Endothelial cell (in vitro differentiated cells): ENCODE measurements around the gene ZNRF3. TPM values are rescaled to one million over a fixed set of nuclear protein-coding genes. Genes with fewer than 3 reads are reported as not detected.
"Not testable (repeated sequence)": the region's sequence is repeated elsewhere in the genome, so short reads cannot be mapped to it uniquely, and the experiment has no call there.

Experiments
- DNase-seq: peaks from one replicate; pipeline ENCODE4 v3.0.0; 2021; ENCODE audit warnings: low spot score
- H3K27ac Mint-ChIP-seq: one replicate; pipeline ENCODE4 v1.8.0; 2021; ENCODE audit warnings: mixed read lengths, inconsistent platforms; ENCODE audit not compliant: unreplicated experiment
- H3K27me3 Mint-ChIP-seq: one replicate; pipeline ENCODE4 v1.8.0; 2021; ENCODE audit warnings: mild to moderate bottlenecking, moderate library complexity, mixed read lengths, inconsistent platforms; ENCODE audit not compliant: unreplicated experiment
- H3K36me3 Mint-ChIP-seq: one replicate; pipeline ENCODE4 v1.8.0; 2021; ENCODE audit warnings: mild to moderate bottlenecking, low read depth, mixed read lengths, inconsistent platforms; ENCODE audit not compliant: unreplicated experiment
- H3K4me1 Mint-ChIP-seq: one replicate; pipeline ENCODE4 v1.8.0; 2021; ENCODE audit warnings: mild to moderate bottlenecking, mixed read lengths, inconsistent platforms; ENCODE audit not compliant: unreplicated experiment
- H3K4me3 Mint-ChIP-seq: one replicate; pipeline ENCODE4 v1.8.0; 2021; ENCODE audit warnings: mild to moderate bottlenecking, mixed read lengths, inconsistent platforms; ENCODE audit not compliant: unreplicated experiment
- H3K9me3 Mint-ChIP-seq: one replicate; pipeline ENCODE4 v1.8.0; 2021; ENCODE audit warnings: mixed read lengths, inconsistent platforms; ENCODE audit not compliant: unreplicated experiment
- CTCF ChIP-seq: fragments of 200-600 bp; sonication (generic); IDR thresholded peaks from one replicate; pipeline ENCODE4 v1.5.0; 2021; ENCODE audit warnings: antibody characterized with exemption; ENCODE audit not compliant: unreplicated experiment
- total RNA-seq: library from RNA; stranded (reverse); fragmentation: NEBNext Ultra II Directional; extraction: Animal tissue kit (Norgen Biotek cat#: 25700); gene quantifications from one replicate; pipeline ENCODE4 v1.2.1, GENCODE V29; 2021; ENCODE audit not compliant: unreplicated experiment

The ZNRF3 gene
- total RNA-seq, 1 donor from 2014 or later: 3.3 TPM

- DNase-seq: no peak
- no peak overlapping the region for H3K4me3 Mint-ChIP-seq
- no peak for TF ChIP-seq CTCF
- H3K36me3 Mint-ChIP-seq: no peaks in the 10 kb centered on the region
- H3K4me1 Mint-ChIP-seq: no peaks in the 10 kb centered on the region
- no peaks in the 10 kb centered on the region for H3K9me3 Mint-ChIP-seq
- no peaks in the 10 kb centered on the region for H3K27me3 Mint-ChIP-seq
- H3K27ac Mint-ChIP-seq: no peak overlapping the region
Observed at GRCh38 chr22:28856095-28856455, 27.3 kb upstream of the ZNRF3 start.

- TF ChIP-seq CTCF: no peak
- no peak overlapping the region for H3K4me3 Mint-ChIP-seq
- no peak overlapping the region for H3K27ac Mint-ChIP-seq
- DNase-seq: no peak
- H3K36me3 Mint-ChIP-seq: no peaks in the 10 kb centered on the region
- no peaks in the 10 kb centered on the region for H3K27me3 Mint-ChIP-seq
- no peaks in the 10 kb centered on the region for H3K4me1 Mint-ChIP-seq
- H3K9me3 Mint-ChIP-seq: no peaks in the 10 kb centered on the region
Observed at GRCh38 chr22:28857288-28857687, 26.1 kb upstream of the ZNRF3 start.

- no peaks in the 10 kb centered on the region for H3K9me3 Mint-ChIP-seq
- peaks cover 4% of the 10 kb centered on the region for H3K4me1 Mint-ChIP-seq
- DNase-seq: no peak
- TF ChIP-seq CTCF: no peak
- no peak overlapping the region for H3K27ac Mint-ChIP-seq
- H3K4me3 Mint-ChIP-seq: no peak overlapping the region
- no peaks in the 10 kb centered on the region for H3K27me3 Mint-ChIP-seq
- H3K36me3 Mint-ChIP-seq: no peaks in the 10 kb centered on the region
Observed at GRCh38 chr22:28864878-28865596, 18.3 kb upstream of the ZNRF3 start.

GRCh38 chr22:28867191-28867590 is 16.2 kb upstream of the ZNRF3 start:
- no peaks in the 10 kb centered on the region for H3K27me3 Mint-ChIP-seq

GRCh38 chr22:28868389-28868788 is 15.0 kb upstream of the ZNRF3 start:
- H3K4me3 Mint-ChIP-seq, DNase-seq, H3K4me1 Mint-ChIP-seq, H3K27me3 Mint-ChIP-seq, H3K36me3 Mint-ChIP-seq, H3K9me3 Mint-ChIP-seq, H3K27ac Mint-ChIP-seq: not testable (repeated sequence)

More at GRCh38 chr22:28867191-28867590, 16.2 kb upstream of the ZNRF3 start:
- no peak for DNase-seq
- Mint-ChIP-seq H3K36me3 (no peaks in the 10 kb centered on the region), H3K4me1 (peaks cover 4% of the 10 kb centered on the region), H3K9me3 (no peaks in the 10 kb centered on the region), H3K27ac (no peak overlapping the region), H3K4me3 (no peak overlapping the region)
- TF ChIP-seq CTCF: no peak
